GM18505 (cell line): ENCODE data around the gene KDM3B.
A peak's percentile ranks its signal among the peaks of the same experiment; 100 is the strongest.
"Not testable (repeated sequence)": the region's sequence is repeated elsewhere in the genome, so short reads cannot be mapped to it uniquely, and the experiment has no call there.

Experiments
- ATAC-seq: cut with Tn5 transposase; IDR thresholded peaks from one replicate; pipeline ENCODE4 v1.9.1; 2021; ENCODE audit not compliant: unreplicated experiment
- POLR2A ChIP-seq: IDR thresholded peaks from 4 replicates; pipeline ENCODE4 v1.6.1; 2011; ENCODE audit warnings: borderline replicate concordance; ENCODE audit not compliant: insufficient read depth, insufficient read length; ENCODE audit errors: extremely low read depth

Gene KDM3B

DNA sequence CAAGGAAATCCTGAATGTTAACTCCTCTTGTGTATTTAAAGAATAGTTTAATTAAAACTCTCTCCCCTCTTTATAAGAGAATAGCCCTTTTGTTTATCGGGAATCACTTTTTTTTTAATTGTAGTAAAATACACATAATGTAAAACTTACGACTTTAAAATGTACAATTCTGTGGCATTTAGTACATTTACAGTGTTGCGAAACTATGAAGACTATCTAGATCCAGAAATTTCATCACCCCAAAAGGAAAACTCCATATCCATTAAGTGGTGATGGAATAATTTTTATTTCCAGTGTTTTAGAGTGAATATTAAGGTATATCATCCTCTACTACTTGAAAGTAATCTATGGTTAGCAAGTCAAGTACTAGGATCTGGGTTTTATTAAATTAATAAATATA, 36.8 kb downstream of the KDM3B start:
- TF ChIP-seq POLR2A, result no peak
- ATAC-seq, result no peak

DNA sequence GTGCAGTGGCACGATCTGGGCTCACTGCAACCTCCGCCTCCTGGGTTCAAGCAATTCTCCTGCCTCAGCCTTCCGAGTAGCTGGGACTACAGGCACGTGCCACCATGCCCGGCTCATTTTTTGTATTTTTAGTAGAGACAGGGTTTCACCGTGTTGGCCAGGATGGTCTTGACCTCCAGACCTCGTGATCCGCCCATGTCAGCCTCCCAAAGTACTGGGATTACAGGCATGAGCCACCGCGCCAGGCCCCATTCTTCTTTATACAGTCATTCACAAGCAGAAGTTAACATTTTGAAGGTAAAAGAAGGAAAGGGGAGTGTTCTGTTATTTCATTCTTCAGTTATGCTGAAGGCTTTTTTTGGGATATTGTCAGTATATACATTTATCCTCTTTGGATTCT, 37.4 kb downstream of the KDM3B start:
- ATAC-seq, result not testable (repeated sequence)

DNA sequence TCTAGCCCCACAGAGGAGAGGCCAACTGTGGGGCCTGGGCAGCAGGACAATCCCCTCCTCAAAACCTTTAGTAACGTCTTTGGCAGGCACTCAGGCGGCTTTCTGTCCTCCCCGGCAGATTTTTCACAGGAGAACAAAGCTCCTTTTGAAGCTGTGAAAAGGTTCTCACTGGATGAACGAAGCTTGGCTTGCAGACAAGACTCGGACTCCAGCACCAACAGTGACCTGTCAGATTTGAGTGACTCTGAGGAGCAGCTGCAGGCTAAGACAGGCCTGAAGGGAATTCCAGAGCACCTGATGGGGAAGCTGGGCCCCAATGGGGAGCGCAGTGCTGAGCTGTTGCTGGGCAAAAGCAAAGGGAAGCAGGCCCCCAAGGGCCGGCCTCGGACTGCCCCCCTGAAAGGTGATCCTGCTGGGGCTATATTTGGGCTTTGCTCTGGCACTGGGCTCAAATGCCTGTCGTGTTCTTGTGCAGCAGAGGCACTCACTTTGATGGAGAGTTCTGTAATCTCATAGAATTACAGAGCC, 39.4 kb downstream of the KDM3B start:
- ATAC-seq, result no peak

DNA sequence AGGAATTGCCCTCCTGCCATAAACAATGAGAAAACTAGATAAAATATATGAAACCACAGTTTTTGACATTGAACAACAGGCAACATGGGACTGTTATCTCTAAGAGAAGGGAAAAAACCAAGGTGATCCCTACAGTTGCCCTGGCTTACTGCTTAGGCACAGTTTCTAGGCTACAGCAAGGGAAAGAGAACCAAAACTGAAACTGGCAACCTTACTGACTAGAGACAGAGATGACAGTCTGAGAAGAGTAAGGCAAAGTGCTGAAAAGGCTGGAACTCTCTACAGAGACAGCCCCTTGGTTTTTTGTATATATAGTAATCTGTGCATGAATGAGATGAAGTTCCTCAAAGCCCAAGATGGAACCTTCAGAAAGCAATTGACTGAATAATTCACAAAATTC, 50.2 kb downstream of the KDM3B start:
- no peak for TF ChIP-seq POLR2A
- ATAC-seq, result no peak

More for the DNA sequence above, 39.4 kb downstream of the KDM3B start:
- TF ChIP-seq POLR2A, result no peak

DNA sequence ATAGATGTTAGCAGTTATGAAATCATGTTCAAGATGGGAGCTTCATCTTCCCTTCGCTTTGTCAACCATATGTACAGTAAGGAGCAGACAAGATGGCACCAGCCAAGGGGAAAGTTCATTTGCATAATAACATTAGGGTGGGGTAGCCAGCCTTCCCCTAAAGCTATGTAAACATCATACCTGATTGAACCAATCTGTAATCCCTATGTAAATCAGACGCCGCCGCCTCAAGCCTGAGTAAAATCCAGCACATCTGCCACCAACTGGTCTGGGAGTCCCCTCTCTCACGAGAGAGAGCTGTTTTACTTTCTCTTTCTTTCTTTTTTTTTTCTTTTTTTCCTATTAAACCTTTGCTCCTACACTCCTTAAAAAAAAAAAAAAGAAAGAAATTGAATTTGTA, 55.5 kb downstream of the KDM3B start:
- TF ChIP-seq POLR2A, result no peak
- ATAC-seq, result no peak

DNA sequence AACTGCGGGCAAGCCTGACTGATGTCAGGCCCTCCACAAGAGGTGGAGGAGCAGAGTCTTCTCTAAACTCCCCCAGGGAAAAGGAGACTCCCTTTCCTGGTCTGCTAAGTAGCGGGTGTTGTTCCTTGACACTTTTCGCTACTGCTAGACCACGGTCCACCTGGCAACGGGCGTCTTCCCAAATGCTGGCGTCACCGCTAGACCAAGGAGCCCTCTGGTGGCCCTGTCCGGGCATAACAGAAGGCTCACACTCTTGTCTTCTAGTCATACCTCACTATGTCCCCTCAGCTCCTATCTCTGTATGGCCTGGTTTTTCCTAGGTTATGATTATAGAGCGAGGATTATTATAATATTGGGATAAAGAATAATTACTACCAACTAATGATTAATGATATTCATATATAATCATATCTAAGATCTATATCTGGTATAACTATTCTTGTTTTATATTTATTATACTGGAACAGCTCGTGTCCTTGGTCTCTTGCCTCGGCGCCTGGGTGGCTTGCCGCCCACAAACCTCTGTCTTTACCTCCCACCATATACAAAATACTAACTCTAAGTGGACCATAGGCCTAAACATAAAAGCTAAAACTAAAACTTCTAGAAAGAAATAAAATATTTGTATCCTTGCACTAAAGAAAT, 58.6 kb downstream of the KDM3B start:
- ATAC-seq, result not testable (repeated sequence)

DNA sequence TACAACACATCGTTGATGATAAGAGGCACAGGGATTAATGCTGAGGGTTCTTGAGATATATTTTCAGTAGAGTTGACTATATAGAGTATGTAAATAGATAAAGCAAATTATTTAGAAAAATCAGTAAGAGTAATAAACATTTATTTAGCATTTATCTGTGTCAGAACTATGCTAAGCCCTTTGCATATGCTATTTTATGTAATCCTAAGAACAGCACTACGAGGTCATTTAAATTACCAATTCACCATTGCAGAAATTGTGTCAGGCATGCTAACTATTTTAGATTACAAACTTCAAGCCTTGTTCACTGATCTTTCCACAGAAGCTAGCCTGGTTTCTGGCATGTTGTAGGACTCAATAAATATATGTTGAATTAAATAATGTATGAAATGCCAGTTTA, 66.0 kb downstream of the KDM3B start:
- no peak for TF ChIP-seq POLR2A
- ATAC-seq, result no peak

DNA sequence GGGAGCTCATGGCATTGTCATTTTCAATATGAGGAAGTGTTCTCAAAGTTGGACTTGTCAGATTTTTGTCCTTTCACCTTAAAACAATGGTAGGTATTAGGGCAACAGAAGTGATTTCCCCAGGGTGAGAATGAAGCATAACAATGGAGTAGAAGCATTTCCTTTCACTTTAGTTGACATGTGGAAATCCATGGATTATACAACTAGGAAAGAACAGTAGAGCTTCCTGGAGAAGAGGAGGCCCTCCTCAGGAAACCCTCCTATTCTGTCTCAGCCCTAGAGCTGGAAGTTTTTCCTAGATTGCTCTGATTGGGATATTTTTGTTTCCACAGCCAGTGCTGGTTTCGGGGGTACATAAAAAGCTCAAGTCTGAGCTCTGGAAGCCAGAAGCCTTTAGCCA, 72.6 kb downstream of the KDM3B start:
- TF ChIP-seq POLR2A, result no peak
- no peak for ATAC-seq

DNA sequence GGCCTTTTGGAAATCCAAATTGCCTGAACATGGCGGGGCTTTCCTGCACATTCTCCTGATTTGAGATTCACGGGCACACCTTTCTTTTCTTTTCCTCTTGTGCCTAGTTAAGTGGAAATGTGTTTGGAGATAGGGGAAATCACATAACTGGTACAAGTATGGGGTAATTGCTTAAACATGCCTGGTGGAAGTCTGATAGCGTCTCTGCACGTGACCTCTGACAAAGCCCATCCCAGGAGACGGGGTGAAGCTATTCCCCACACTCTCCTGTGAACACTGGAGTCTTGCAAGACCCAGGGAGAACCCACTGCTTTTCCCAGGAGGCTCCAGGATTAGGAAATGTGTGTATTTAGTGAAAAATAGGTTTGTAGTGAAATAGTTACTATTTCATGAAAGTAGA, 83.5 kb downstream of the KDM3B start:
- no peak for ATAC-seq
- TF ChIP-seq POLR2A, result no peak

DNA sequence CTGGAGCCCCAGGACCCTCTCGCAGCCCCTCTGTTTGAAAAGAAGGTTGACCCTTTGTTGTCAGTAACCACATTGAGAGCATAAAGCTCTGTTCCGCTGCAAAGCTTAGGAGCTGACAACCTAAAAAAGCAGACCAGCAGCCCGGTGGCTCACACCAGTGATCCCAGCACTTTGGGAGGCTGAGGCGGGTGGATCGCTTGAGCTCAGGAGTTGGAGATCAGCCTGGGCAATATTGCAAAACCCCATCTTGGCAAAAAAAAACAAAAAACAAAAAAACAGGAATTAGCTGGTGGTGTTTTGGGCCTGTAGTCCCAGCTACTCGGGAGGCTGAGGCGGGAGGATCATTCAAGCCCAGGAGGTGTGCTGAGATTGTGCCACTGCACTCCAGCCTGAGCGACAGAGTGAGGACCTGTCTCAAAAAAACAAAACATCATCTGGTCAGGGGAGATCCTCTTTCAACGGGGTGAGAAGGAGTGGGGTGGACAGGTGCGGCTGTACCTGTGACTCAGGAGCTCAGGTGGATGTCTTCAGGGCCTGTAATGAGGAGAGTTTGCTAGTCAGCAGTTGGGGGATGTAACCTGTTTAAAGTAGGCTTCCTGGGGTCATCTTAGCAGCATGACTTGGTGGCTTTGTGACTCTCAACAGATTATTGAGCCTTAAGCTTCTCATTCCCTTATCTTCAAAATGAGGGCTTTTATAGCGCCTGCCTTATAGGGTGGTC, 85.7 kb downstream of the KDM3B start:
- TF ChIP-seq POLR2A, result no peak
- peak; percentile 7 for ATAC-seq

DNA sequence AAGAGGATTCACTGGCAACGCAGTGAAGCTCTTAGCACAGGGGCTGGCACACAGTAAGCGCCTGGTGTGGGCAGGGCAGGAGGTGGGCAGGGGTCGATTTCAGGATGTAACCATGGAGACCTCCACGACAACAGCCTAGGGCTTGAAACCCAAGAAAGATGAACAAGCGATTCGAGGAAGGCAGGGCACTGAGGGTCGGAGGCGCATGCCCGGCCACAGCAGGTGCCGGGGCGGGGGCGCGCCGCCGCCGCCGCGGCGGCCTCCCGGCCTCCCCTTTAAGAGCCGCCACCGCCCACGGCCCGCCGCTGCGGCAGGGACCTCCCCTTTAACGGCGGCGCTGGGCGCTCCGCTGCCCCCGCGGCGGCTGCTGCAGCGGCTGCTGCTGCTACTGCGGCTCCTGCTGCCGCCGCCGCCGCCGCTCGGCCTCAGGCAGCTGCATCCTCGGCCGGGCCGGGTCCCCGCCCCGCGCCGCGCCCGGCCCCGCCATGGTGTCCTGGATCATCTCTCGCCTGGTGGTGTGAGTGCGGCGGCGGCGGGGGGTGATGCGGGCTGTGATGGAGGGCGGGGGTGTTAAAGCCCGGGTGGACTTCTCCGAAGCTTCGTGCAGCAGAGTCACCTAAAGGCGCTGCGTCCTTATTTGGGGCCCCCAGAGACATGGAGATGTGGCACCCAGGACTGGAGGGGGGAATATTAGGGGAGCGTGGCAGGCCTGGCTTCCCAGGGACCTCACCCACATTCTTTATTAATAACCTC, 86.4 kb downstream of the KDM3B start, which contains the start of gene REEP2:
REEP2 (plus strand) TSS at position 334 of the 753 bp plus-strand sequence; CDS start at position 486, 152 bp downstream.
- TF ChIP-seq POLR2A, result no peak
- peak; percentile 78 for ATAC-seq

DNA sequence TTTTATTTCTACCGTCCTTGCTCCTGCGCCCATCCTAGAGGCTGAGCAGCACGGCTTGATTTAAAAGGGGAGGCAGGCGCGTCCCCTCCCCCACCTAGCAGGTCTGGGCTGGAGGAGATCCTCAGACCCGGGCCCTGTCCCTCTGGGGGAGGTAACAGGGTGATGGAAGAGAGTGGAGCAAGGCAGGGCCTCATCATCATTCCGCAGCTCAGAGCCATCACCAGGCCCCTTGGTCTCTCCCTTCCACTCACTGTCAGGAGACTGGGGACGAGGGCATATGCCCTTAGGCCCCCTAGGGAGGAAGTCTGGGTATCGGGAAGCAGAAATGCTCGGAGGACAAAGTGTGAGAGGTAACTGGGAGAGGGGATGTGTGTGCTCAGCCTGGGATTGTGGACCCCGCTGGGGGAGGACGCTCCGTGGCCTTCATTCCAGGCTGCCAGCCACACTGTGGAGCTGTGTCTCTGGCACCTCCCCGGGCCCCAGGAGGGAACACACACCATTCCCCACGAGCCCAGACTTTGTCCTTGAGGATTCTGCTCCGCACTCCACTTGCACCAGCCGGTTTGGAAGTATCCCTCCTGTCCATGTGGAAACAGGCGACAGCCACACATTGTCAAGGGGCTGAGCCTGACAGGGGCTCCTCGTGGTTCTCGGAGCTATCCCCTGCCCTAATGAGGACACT, 87.1 kb downstream of the KDM3B start:
- no peak for ATAC-seq
- no peak for TF ChIP-seq POLR2A
